Heart right ventricle (tissue), 16 donors: Measurements from ENCODE around the gene SLC14A1. TPM values are rescaled to one million over a fixed set of nuclear protein-coding genes. Genes with fewer than 3 reads are reported as not detected.
A peak's percentile ranks its signal among the peaks of the same experiment; 100 is the strongest.

Source experiments
- ATAC-seq, 8 donors: fragments of 200-7000 bp; cut with Tn5 transposase; one replicate each; pipeline ENCODE4 v1.9.1; 2020; ENCODE audit warnings: mild to moderate bottlenecking in 8 of 8, moderate library complexity in 8 of 8, moderate number of reproducible peaks in 1 of 8
- DNase-seq, 2 donors: peaks; one replicate each; pipeline ENCODE4 v3.0.0-alpha.2; 2020
- H3K27ac ChIP-seq, 10 donors: fragments of 200-600 bp; sonication (generic) in 2 of 10; one replicate each; pipeline versions ENCODE4 v1.5.0 to v1.8.0; 2020 to 2022; ENCODE audit warnings: mild to moderate bottlenecking in 3 of 10
- H3K27me3 ChIP-seq, 7 donors: fragments of 200-600 bp; one replicate each; pipeline ENCODE4 v1.8.0; 2021 to 2022; ENCODE audit warnings: mild to moderate bottlenecking in 2 of 7
- H3K36me3 ChIP-seq, 9 donors: fragments of 200-600 bp; sonication (generic) in 1 of 9; one replicate each; pipeline versions ENCODE4 v1.5.0 to v1.8.0; 2020 to 2022; ENCODE audit warnings: mild to moderate bottlenecking in 2 of 9
- H3K4me1 ChIP-seq, 9 donors: fragments of 200-600 bp; sonication (generic) in 1 of 9; one replicate each; pipeline versions ENCODE4 v1.5.0 to v1.8.0; 2020 to 2022; ENCODE audit warnings: mild to moderate bottlenecking in 4 of 9
- H3K4me3 ChIP-seq, 10 donors: fragments of 200-600 bp; sonication (generic) in 2 of 10; one replicate each; pipeline versions ENCODE4 v1.5.0 to v1.8.0; 2020 to 2022; ENCODE audit warnings: mild to moderate bottlenecking in 7 of 10, moderate library complexity in 2 of 10
- H3K9me3 ChIP-seq, 11 donors: fragments of 200-600 bp in 10 of 11; sonication (generic) in 2 of 11; one replicate each; pipeline versions ENCODE4 v1.5.0 to v1.8.0; 2013 to 2022; ENCODE audit warnings: mild to moderate bottlenecking in 2 of 11, control low read depth in 1 of 11, moderate library complexity in 1 of 11
- WGBS, 2 donors: extraction: QIAGEN DNeasy Blood & Tissue Kit; methylation state at CpG; one replicate each; pipeline ENCODE4 v1.1.7; 2013; ENCODE audit warnings: inconsistent platforms in 1 of 2; 5-methylcytosine and 5-hydroxymethylcytosine counted together
- intact Hi-C, 10 donors: fragments of 100-400 bp; cut with DNase I; formaldehyde crosslinking; loops; one replicate each; pipeline versions ENCODE4 v1.11.1 to v1.14.2; 2022
- polyA plus RNA-seq, 2 donors: library from polyadenylated mRNA; stranded (reverse); fragments of 200-250 nt; gene quantifications; one replicate each; pipeline ENCODE4 v1.2.3, GENCODE V29; 2013
- total RNA-seq, 10 donors: library from RNA; stranded (reverse); fragmentation: NEBNext Ultra II Directional in 3 of 10; extraction: Animal tissue kit (Norgen Biotek cat#: 25700) in 3 of 10; gene quantifications; one replicate each; pipeline versions ENCODE4 v1.2.1 to v1.2.4, GENCODE V29; 2021 to 2023
- TF ChIP-seq, protein P1 (sequence below), 9 donors: fragments of 200-600 bp; sonication (generic) in 2 of 9; IDR thresholded peaks; one replicate each; pipeline versions ENCODE4 v1.5.0 to v1.8.0; 2021 to 2022; ENCODE audit warnings: antibody characterized with exemption in 9 of 9, mild to moderate bottlenecking in 5 of 9, moderate library complexity in 1 of 9
- donor health status: Arrhythmogenic right ventricular cardiomyopathy.
- donor health status: ischemic (EF 13 %, LVEDD 7.1; RV severe dilation, severe dysfunction).
- donor health status: healthy with polysubstance abuse.
- donor health status: DM: no; HTN: yes; CAD: no.
- donor health status: DM: no; HTN: no; CAD: no.
- donor health status: ischemic (EF 25% LVEDD 6.9; RV normal size, moderate dysfunction).
- donor health status: ischemic (EF 25% LVEDD 5.7; RV mildly dilated, moderate dysfunction).
- donor health status: healthy.
- donor health status: DM: yes; HTN: yes; CAD: no.
- donor health status: Ischemic cardiomyopathy.
- donor health status: ischemic (EF 35%, LVEDD 5.7; RV mildly dilated, moderate dysfunction).
- donor health status: nonischemic (EF 11% LVEDD 7.7; RV severe dilation, severe dysfunction).
- donor health status: DM: yes; HTN: yes; CAD: no.
- donor health status: PGD.
- donor health status: ischemic (EF 29% LVEDD 5.4; RV normal size, mild dysfunction).
- donor health status: nonischemic (EF 23%, LVEDD 6.1; RV moderate dilation, normal function).

Gene SLC14A1
- total and polyA plus RNA-seq, 12 donors, result 5.6 to 29.7 (median 12.7) TPM

GRCh38 chr18:45739268-45739667, 15.3 kb downstream of the SLC14A1 start:
- Histone ChIP-seq H3K36me3 (no peaks in the 10 kb centered on the region), H3K4me3 (peak overlapping the region in 9 of 10 donors; percentile 16 to 60 (median 45)), H3K4me1 (peaks cover 0 to 38% (median 6%) of the 10 kb centered on the region in 9 donors), H3K27ac (peak overlapping the region in 9 of 10 donors; percentile 1 to 89 (median 75)), H3K27me3 (no peaks in the 10 kb centered on the region), H3K9me3 (no peaks in the 10 kb centered on the region)
- peak; percentile 63 to 88 (median 80) for ATAC-seq
- intact Hi-C loops, result loop anchor here in 2 of 10 donors (5.0 kb wide), 2 partner anchors 38 to 98 kb away; no protein-coding TSS in a partner anchor
- TF ChIP-seq, protein P1, sequence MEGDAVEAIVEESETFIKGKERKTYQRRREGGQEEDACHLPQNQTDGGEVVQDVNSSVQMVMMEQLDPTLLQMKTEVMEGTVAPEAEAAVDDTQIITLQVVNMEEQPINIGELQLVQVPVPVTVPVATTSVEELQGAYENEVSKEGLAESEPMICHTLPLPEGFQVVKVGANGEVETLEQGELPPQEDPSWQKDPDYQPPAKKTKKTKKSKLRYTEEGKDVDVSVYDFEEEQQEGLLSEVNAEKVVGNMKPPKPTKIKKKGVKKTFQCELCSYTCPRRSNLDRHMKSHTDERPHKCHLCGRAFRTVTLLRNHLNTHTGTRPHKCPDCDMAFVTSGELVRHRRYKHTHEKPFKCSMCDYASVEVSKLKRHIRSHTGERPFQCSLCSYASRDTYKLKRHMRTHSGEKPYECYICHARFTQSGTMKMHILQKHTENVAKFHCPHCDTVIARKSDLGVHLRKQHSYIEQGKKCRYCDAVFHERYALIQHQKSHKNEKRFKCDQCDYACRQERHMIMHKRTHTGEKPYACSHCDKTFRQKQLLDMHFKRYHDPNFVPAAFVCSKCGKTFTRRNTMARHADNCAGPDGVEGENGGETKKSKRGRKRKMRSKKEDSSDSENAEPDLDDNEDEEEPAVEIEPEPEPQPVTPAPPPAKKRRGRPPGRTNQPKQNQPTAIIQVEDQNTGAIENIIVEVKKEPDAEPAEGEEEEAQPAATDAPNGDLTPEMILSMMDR (IDR thresholded peaks at IDR 0.05), result no peak
- peak in 1 of 2 donors; percentile 24 for DNase-seq
- 66 to 83% methylated on average over 3 of the region's 3 CpGs for WGBS, 2 donors

GRCh38 chr18:45739848-45740247, 15.9 kb downstream of the SLC14A1 start:
- ATAC-seq (peak in 5 of 8 donors; percentile 44 to 71 (median 55)), DNase-seq (no peak)
- WGBS, 2 donors, result 47 to 57% methylated on average over 3 of the region's 3 CpGs
- Histone ChIP-seq H3K36me3 (no peaks in the 10 kb centered on the region), H3K4me3 (peak overlapping the region; percentile 7 to 60 (median 44)), H3K4me1 (peaks cover 0 to 41% (median 10%) of the 10 kb centered on the region in 9 donors), H3K9me3 (no peaks in the 10 kb centered on the region), H3K27me3 (no peaks in the 10 kb centered on the region), H3K27ac (peak overlapping the region in 9 of 10 donors; percentile 1 to 89 (median 75))
- TF ChIP-seq, protein P1 (IDR thresholded peaks at IDR 0.05), result no peak
- intact Hi-C loops, result loop anchor here in 2 of 10 donors (5.0 kb wide), 2 partner anchors 37 to 97 kb away; no protein-coding TSS in a partner anchor

DNA sequence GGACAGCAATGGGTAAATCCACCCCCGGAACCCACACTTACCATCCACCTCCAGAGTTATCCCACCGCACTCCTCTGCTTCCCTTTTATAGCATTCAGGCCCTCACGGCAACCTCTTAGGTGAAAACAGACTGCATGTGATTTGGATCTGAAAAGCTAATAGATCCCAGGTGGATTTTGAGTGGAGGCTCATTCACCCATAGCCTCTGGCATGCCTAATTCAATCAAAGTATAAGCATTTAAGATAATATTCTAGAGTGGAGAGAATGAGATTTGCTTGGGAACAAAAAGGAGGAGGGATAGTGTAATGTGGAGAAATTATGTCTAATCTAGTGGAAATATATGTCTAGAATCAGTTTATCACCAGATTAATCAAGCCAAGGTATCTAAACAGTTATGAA, 17.1 kb downstream of the SLC14A1 start:
- H3K9me3 ChIP-seq, result no peaks in the 10 kb centered on the region
- intact Hi-C loops, result no loop called here
- ATAC-seq (no peak), DNase-seq (no peak)
- no peaks in the 10 kb centered on the region for H3K36me3 ChIP-seq
- H3K4me1 ChIP-seq, result peaks cover 2 to 53% (median 21%) of the 10 kb centered on the region in 9 donors
- peak overlapping the region; percentile 7 to 60 (median 44) for H3K4me3 ChIP-seq
- peak overlapping the region in 5 of 10 donors; percentile 75 to 89 (median 79) for H3K27ac ChIP-seq
- 68 to 84% methylated on average over 3 of the region's 3 CpGs for WGBS, 2 donors
- no peaks in the 10 kb centered on the region for H3K27me3 ChIP-seq
- TF ChIP-seq, protein P1 (IDR thresholded peaks at IDR 0.05), result no peak

DNA sequence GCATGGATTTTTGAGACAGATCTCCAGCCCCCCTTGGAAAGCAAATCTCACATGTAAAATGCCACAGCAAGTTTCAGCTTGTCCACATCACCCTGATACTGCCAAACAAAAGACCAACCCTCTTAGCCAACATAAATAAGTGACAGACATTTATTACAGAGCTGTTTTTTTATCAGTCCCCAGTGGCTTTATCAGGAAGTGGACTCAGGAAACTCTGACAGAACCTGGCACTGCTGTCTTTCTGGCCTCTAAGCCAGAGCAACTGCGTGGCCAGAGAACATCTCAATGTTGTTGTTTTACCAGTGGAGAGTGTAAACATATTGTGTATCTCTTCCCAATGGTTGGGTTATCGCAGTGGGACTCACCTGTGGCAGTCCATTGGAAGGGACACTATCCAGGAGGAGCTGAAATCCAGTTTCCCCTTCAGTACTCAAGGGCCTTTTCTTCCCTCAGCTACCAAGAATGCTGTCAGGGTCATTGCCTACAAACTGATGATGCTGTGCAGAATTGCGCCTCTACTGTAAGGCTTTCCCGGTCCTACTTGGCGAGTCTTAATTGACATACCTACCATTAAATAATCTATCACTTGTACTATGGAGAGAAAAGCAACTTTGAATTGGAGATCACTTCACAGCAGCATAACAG, 22.0 kb downstream of the SLC14A1 start:
- H3K4me3 ChIP-seq, result peak overlapping the region in 1 of 10 donors; percentile 7
- peak; percentile 77 to 96 (median 86) for ATAC-seq
- TF ChIP-seq, protein P1 (IDR thresholded peaks at IDR 0.05), result no peak

More for the DNA sequence above, 22.0 kb downstream of the SLC14A1 start:
- Histone ChIP-seq H3K9me3 (no peaks in the 10 kb centered on the region), H3K4me1 (peaks cover 2 to 50% (median 21%) of the 10 kb centered on the region in 9 donors), H3K36me3 (peaks cover 0 to 16% (median 0%) of the 10 kb centered on the region in 9 donors), H3K27ac (peak overlapping the region in 8 of 10 donors; percentile 10 to 57 (median 25)), H3K27me3 (no peaks in the 10 kb centered on the region)
- intact Hi-C loops, result no loop called here
- WGBS, 2 donors, result 48 to 55% methylated on average over 5 of the region's 5 CpGs
- DNase-seq, result peak in 1 of 2 donors; percentile 35
